Stimulated activated naive CD8-positive, alpha-beta T cell treated with anti-CD3 and anti-CD28 coated beads, Interleukin-15, Interleukin-2, amounts not matched to agents 100 ng/mL and 50 ng/mL, for 24 hours (primary cell): ENCODE data around the gene HOXC13.

Experiments
- H3K27ac Mint-ChIP-seq: one replicate; pipeline ENCODE4 v1.8.0; 2021; ENCODE audit warnings: mild to moderate bottlenecking, mixed read lengths
- H3K27me3 Mint-ChIP-seq: one replicate; pipeline ENCODE4 v1.8.0; 2021; ENCODE audit warnings: mixed read lengths
- H3K36me3 Mint-ChIP-seq: one replicate; pipeline ENCODE4 v1.8.0; 2021; ENCODE audit warnings: low read depth, mixed read lengths
- H3K4me1 Mint-ChIP-seq: one replicate; pipeline ENCODE4 v1.8.0; 2021; ENCODE audit warnings: low read depth, mixed read lengths
- H3K4me3 Mint-ChIP-seq: one replicate; pipeline ENCODE4 v1.8.0; 2021; ENCODE audit warnings: mild to moderate bottlenecking, mixed read lengths
- H3K9me3 Mint-ChIP-seq: one replicate; pipeline ENCODE4 v1.8.0; 2021; ENCODE audit warnings: mixed read lengths

The HOXC13 gene

GRCh38 chr12:53968214-53969127, 29.8 kb downstream of the HOXC13 start:
- peaks cover 3% of the 10 kb centered on the region for H3K36me3 Mint-ChIP-seq
- H3K27ac Mint-ChIP-seq: no peak overlapping the region
- no peaks in the 10 kb centered on the region for H3K9me3 Mint-ChIP-seq
- H3K27me3 Mint-ChIP-seq: peaks cover 100% of the 10 kb centered on the region
- H3K4me3 Mint-ChIP-seq: no peak overlapping the region
- peaks cover 33% of the 10 kb centered on the region for H3K4me1 Mint-ChIP-seq

GRCh38 chr12:53969588-53970259, 31.1 kb downstream of the HOXC13 start:
- no peak overlapping the region for H3K4me3 Mint-ChIP-seq
- no peak overlapping the region for H3K27ac Mint-ChIP-seq
- no peaks in the 10 kb centered on the region for H3K9me3 Mint-ChIP-seq
- H3K27me3 Mint-ChIP-seq: peaks cover 94% of the 10 kb centered on the region
- H3K4me1 Mint-ChIP-seq: peaks cover 24% of the 10 kb centered on the region
- peaks cover 3% of the 10 kb centered on the region for H3K36me3 Mint-ChIP-seq

- peaks cover 92% of the 10 kb centered on the region for H3K27me3 Mint-ChIP-seq
- H3K36me3 Mint-ChIP-seq: peaks cover 4% of the 10 kb centered on the region
- no peaks in the 10 kb centered on the region for H3K9me3 Mint-ChIP-seq
- H3K27ac Mint-ChIP-seq: no peak overlapping the region
- no peak overlapping the region for H3K4me3 Mint-ChIP-seq
- H3K4me1 Mint-ChIP-seq: peaks cover 23% of the 10 kb centered on the region
Measured at GRCh38 chr12:53970451-53970850, 31.8 kb downstream of the HOXC13 start.

GRCh38 chr12:53971129-53971528, 32.5 kb downstream of the HOXC13 start:
- H3K9me3 Mint-ChIP-seq: no peaks in the 10 kb centered on the region
- no peak overlapping the region for H3K27ac Mint-ChIP-seq
- H3K4me1 Mint-ChIP-seq: peaks cover 24% of the 10 kb centered on the region
- H3K36me3 Mint-ChIP-seq: peaks cover 9% of the 10 kb centered on the region
- H3K27me3 Mint-ChIP-seq: peaks cover 92% of the 10 kb centered on the region
- no peak overlapping the region for H3K4me3 Mint-ChIP-seq

GRCh38 chr12:53971686-53972085, 33.1 kb downstream of the HOXC13 start:
- Mint-ChIP-seq H3K9me3 (no peaks in the 10 kb centered on the region), H3K4me3 (no peak overlapping the region), H3K4me1 (peaks cover 18% of the 10 kb centered on the region), H3K27me3 (peaks cover 92% of the 10 kb centered on the region), H3K36me3 (peaks cover 9% of the 10 kb centered on the region), H3K27ac (no peak overlapping the region)

GRCh38 chr12:53972152-53972702, 33.6 kb downstream of the HOXC13 start:
- no peak overlapping the region for H3K27ac Mint-ChIP-seq
- H3K36me3 Mint-ChIP-seq: peaks cover 9% of the 10 kb centered on the region
- H3K4me3 Mint-ChIP-seq: no peak overlapping the region
- peaks cover 92% of the 10 kb centered on the region for H3K27me3 Mint-ChIP-seq
- no peaks in the 10 kb centered on the region for H3K9me3 Mint-ChIP-seq
- peaks cover 18% of the 10 kb centered on the region for H3K4me1 Mint-ChIP-seq

- Mint-ChIP-seq H3K4me3 (peak within 1 kb of the TSS; percentile 48), H3K27me3 (peaks cover 92% of the 10 kb centered on the region)
Measured at GRCh38 chr12:53972722-53973235, 34.1 kb downstream of the HOXC13 start, which contains the start of gene HOXC11. HOXC11 (plus strand) TSS chr12:53973126; CDS start chr12:53973242, 116 bp downstream.

GRCh38 chr12:53973236-53974042, 34.8 kb downstream of the HOXC13 start:
- Mint-ChIP-seq H3K27ac (peak overlapping the region; percentile 70), H3K36me3 (peaks cover 9% of the 10 kb centered on the region), H3K9me3 (no peaks in the 10 kb centered on the region), H3K27me3 (peaks cover 92% of the 10 kb centered on the region), H3K4me3 (peak overlapping the region; percentile 48), H3K4me1 (peaks cover 18% of the 10 kb centered on the region)

More at GRCh38 chr12:53972722-53973235, 34.1 kb downstream of the HOXC13 start, which contains the start of gene HOXC11:
- peaks cover 9% of the 10 kb centered on the region for H3K36me3 Mint-ChIP-seq
- H3K9me3 Mint-ChIP-seq: no peaks in the 10 kb centered on the region
- H3K4me1 Mint-ChIP-seq: peaks cover 18% of the 10 kb centered on the region
- peak within 1 kb of the TSS; percentile 70 for H3K27ac Mint-ChIP-seq

- Mint-ChIP-seq H3K36me3 (peaks cover 9% of the 10 kb centered on the region), H3K4me3 (peak within 1 kb of the TSS; percentile 48), H3K27me3 (peaks cover 92% of the 10 kb centered on the region), H3K9me3 (no peaks in the 10 kb centered on the region), H3K27ac (peak within 1 kb of the TSS; percentile 68), H3K4me1 (peaks cover 18% of the 10 kb centered on the region)
Measured at GRCh38 chr12:53974084-53975063, 35.7 kb downstream of the HOXC13 start, which contains the start of gene HOTAIR. HOTAIR (minus strand) TSS chr12:53974954.

GRCh38 chr12:53975064-53975471, 36.4 kb downstream of the HOXC13 start:
- no peak overlapping the region for H3K27ac Mint-ChIP-seq
- peaks cover 92% of the 10 kb centered on the region for H3K27me3 Mint-ChIP-seq
- peaks cover 9% of the 10 kb centered on the region for H3K36me3 Mint-ChIP-seq
- H3K9me3 Mint-ChIP-seq: no peaks in the 10 kb centered on the region
- peak overlapping the region; percentile 48 for H3K4me3 Mint-ChIP-seq
- peaks cover 18% of the 10 kb centered on the region for H3K4me1 Mint-ChIP-seq

GRCh38 chr12:53975479-53976152, 37.0 kb downstream of the HOXC13 start:
- Mint-ChIP-seq H3K27me3 (peaks cover 92% of the 10 kb centered on the region), H3K9me3 (no peaks in the 10 kb centered on the region), H3K27ac (peak overlapping the region; percentile 68), H3K4me3 (peak overlapping the region; percentile 48), H3K4me1 (peaks cover 21% of the 10 kb centered on the region), H3K36me3 (peaks cover 9% of the 10 kb centered on the region)

GRCh38 chr12:53976172-53976822, 37.7 kb downstream of the HOXC13 start:
- H3K9me3 Mint-ChIP-seq: no peaks in the 10 kb centered on the region
- H3K4me3 Mint-ChIP-seq: no peak overlapping the region
- peaks cover 9% of the 10 kb centered on the region for H3K36me3 Mint-ChIP-seq
- peaks cover 21% of the 10 kb centered on the region for H3K4me1 Mint-ChIP-seq
- no peak overlapping the region for H3K27ac Mint-ChIP-seq
- peaks cover 92% of the 10 kb centered on the region for H3K27me3 Mint-ChIP-seq
